Measurements from ENCODE around the gene ARHGEF17.

- TF ChIP-seq, protein P1, sequence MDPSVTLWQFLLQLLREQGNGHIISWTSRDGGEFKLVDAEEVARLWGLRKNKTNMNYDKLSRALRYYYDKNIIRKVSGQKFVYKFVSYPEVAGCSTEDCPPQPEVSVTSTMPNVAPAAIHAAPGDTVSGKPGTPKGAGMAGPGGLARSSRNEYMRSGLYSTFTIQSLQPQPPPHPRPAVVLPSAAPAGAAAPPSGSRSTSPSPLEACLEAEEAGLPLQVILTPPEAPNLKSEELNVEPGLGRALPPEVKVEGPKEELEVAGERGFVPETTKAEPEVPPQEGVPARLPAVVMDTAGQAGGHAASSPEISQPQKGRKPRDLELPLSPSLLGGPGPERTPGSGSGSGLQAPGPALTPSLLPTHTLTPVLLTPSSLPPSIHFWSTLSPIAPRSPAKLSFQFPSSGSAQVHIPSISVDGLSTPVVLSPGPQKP (IDR thresholded peaks at IDR 0.05; ENCODE audit: low read depth, low read length): no peak
- no peak for TF ChIP-seq RFX5 (IDR thresholded peaks at IDR 0.05)
- TF ChIP-seq, protein P2, sequence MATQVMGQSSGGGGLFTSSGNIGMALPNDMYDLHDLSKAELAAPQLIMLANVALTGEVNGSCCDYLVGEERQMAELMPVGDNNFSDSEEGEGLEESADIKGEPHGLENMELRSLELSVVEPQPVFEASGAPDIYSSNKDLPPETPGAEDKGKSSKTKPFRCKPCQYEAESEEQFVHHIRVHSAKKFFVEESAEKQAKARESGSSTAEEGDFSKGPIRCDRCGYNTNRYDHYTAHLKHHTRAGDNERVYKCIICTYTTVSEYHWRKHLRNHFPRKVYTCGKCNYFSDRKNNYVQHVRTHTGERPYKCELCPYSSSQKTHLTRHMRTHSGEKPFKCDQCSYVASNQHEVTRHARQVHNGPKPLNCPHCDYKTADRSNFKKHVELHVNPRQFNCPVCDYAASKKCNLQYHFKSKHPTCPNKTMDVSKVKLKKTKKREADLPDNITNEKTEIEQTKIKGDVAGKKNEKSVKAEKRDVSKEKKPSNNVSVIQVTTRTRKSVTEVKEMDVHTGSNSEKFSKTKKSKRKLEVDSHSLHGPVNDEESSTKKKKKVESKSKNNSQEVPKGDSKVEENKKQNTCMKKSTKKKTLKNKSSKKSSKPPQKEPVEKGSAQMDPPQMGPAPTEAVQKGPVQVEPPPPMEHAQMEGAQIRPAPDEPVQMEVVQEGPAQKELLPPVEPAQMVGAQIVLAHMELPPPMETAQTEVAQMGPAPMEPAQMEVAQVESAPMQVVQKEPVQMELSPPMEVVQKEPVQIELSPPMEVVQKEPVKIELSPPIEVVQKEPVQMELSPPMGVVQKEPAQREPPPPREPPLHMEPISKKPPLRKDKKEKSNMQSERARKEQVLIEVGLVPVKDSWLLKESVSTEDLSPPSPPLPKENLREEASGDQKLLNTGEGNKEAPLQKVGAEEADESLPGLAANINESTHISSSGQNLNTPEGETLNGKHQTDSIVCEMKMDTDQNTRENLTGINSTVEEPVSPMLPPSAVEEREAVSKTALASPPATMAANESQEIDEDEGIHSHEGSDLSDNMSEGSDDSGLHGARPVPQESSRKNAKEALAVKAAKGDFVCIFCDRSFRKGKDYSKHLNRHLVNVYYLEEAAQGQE (IDR thresholded peaks at IDR 0.05): no peak
- TF ChIP-seq CEBPB (IDR thresholded peaks at IDR 0.05): no peak
- TF ChIP-seq, protein P3, sequence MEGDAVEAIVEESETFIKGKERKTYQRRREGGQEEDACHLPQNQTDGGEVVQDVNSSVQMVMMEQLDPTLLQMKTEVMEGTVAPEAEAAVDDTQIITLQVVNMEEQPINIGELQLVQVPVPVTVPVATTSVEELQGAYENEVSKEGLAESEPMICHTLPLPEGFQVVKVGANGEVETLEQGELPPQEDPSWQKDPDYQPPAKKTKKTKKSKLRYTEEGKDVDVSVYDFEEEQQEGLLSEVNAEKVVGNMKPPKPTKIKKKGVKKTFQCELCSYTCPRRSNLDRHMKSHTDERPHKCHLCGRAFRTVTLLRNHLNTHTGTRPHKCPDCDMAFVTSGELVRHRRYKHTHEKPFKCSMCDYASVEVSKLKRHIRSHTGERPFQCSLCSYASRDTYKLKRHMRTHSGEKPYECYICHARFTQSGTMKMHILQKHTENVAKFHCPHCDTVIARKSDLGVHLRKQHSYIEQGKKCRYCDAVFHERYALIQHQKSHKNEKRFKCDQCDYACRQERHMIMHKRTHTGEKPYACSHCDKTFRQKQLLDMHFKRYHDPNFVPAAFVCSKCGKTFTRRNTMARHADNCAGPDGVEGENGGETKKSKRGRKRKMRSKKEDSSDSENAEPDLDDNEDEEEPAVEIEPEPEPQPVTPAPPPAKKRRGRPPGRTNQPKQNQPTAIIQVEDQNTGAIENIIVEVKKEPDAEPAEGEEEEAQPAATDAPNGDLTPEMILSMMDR (IDR thresholded peaks at IDR 0.05): no peak
- no peak for TF ChIP-seq JUNB (IDR thresholded peaks at IDR 0.05)
- TF ChIP-seq POLR2A (IDR thresholded peaks at IDR 0.05; ENCODE audit: low read length): no peak
- TF ChIP-seq RAD21 (conservative IDR thresholded peaks at IDR 0.05 in 1 of 2, IDR thresholded peaks at IDR 0.05 in 1 of 2): no peak
Measured at GRCh38 chr11:73333640-73334383, 25.7 kb downstream of the ARHGEF17 start.

Measured in A549 (cell line).